HepG2 (cell line): ENCODE data around the gene RPL5. TPM values are rescaled to one million over a fixed set of nuclear protein-coding genes. Genes with fewer than 3 reads are reported as not detected.

Experiments used
- ATAC-seq: fragments of 200-7000 bp; cut with Tn5 transposase; 3 replicates; pipeline ENCODE4 v1.9.1; 2020; ENCODE audit warnings: mild to moderate bottlenecking, moderate library complexity
- BruUV-seq: library from RNA; stranded (reverse); fragments of 400-500 nt; replicated peaks from 2 replicates; lab custom pipeline; 2021; lab: Mats Ljungman, UMichigan
- CTCF ChIA-PET: fragments of 300-600 bp; formaldehyde crosslinking; extraction: SDS; loops from one replicate; lab custom pipeline; 2021; ENCODE audit warnings: low total read pairs, inconsistent platforms, low intra/inter-chr PET ratio; lab: Yijun Ruan, JAX
- POLR2A ChIA-PET: fragments of 350-600 bp; sonication (Branson Sonifier 250); formaldehyde crosslinking; loops from one replicate; lab custom pipeline; 2020; ENCODE audit warnings: antibody characterized with exemption, inconsistent platforms; lab: Yijun Ruan, JAX
- DNase-seq: peaks from one replicate; pipeline ENCODE4 v3.0.0-alpha.2; 2015; ENCODE audit warnings: low spot score
- FAIRE-seq: peaks from 3 replicates; lab custom pipeline; 2011; peaks lifted over from hg19 to GRCh38; lab: Jason Lieb, UNC
- H2AFZ ChIP-seq: one replicate; pipeline ENCODE4 v1.6.1; 2011; ENCODE audit warnings: low read length, inconsistent platforms
- H3K27ac ChIP-seq: fragments of 300-600 bp; 3 replicates; pipeline ENCODE4 v1.8.0; 2011; ENCODE audit warnings: mixed run types, mild to moderate bottlenecking, mixed read lengths, low read length, inconsistent platforms; ENCODE audit not compliant: insufficient read depth; ENCODE audit errors: extremely low read length
- H3K27me3 ChIP-seq, 2 experiments: fragments of 200-600 bp in 1 of 2; 2 replicates in 1 of 2; 3 replicates in 1 of 2; pipeline versions ENCODE4 v1.6.0 to v1.8.0; 2011; ENCODE audit warnings: low read length in 2 of 2, mild to moderate bottlenecking in 2 of 2, moderate library complexity in 2 of 2, inconsistent platforms in 1 of 2; ENCODE audit not compliant: insufficient read depth in 2 of 2, control insufficient read depth in 1 of 2
- H3K36me3 ChIP-seq, 2 experiments: fragments of 200-600 bp in 1 of 2; replicated peaks in 1 of 2; 2 replicates in 1 of 2; 3 replicates in 1 of 2; pipeline versions ENCODE4 v1.5.1 to v1.8.0; 2011; ENCODE audit warnings: low read length in 2 of 2, inconsistent platforms in 1 of 2; ENCODE audit not compliant: insufficient read depth in 2 of 2, control insufficient read depth in 1 of 2
- H3K4me1 ChIP-seq: 2 replicates; pipeline ENCODE4 v1.5.1; 2012; ENCODE audit warnings: low read length, inconsistent platforms; ENCODE audit not compliant: insufficient read depth
- H3K4me2 ChIP-seq: 2 replicates; pipeline ENCODE4 v1.6.0; 2011; ENCODE audit warnings: low read depth, low read length, inconsistent platforms
- H3K4me3 ChIP-seq, 3 experiments: fragments of 200-600 bp in 1 of 3; sonication (generic), shearing (Covaris generic) in 1 of 3; replicated peaks in 1 of 3; 2 replicates each; pipeline ENCODE4 v1.5.1; 2011 to 2016; ENCODE audit warnings: low read length in 3 of 3, inconsistent platforms in 2 of 3, low read depth in 2 of 3, mild to moderate bottlenecking in 2 of 3, control low read depth in 1 of 3, mixed read lengths in 1 of 3; ENCODE audit not compliant: insufficient read depth in 1 of 3
- H3K79me2 ChIP-seq: one replicate; pipeline ENCODE4 v1.6.1; 2011; ENCODE audit warnings: low read length, inconsistent platforms; ENCODE audit not compliant: insufficient read depth
- H3K9ac ChIP-seq: 2 replicates; pipeline ENCODE4 v1.6.0; 2011; ENCODE audit warnings: mild to moderate bottlenecking, low read depth, low read length, inconsistent platforms; ENCODE audit not compliant: insufficient read depth
- H3K9me3 ChIP-seq: 2 replicates; pipeline ENCODE4 v1.5.1; 2012; ENCODE audit warnings: mild to moderate bottlenecking, low read length
- H4K20me1 ChIP-seq: 2 replicates; pipeline ENCODE4 v1.6.0; 2011; ENCODE audit warnings: inconsistent platforms, mild to moderate bottlenecking, low read length, moderate library complexity; ENCODE audit not compliant: insufficient read depth
- HNF4G ChIP-seq, 2 experiments: sonication (generic) in 1 of 2; formaldehyde crosslinking in 1 of 2; IDR thresholded peaks; 2 replicates each; pipeline versions ENCODE4 v1.4.0 to v1.6.1; 2011 to 2020; ENCODE audit warnings: borderline replicate concordance in 2 of 2, low read depth in 2 of 2, mild to moderate bottlenecking in 2 of 2, low read length in 1 of 2, missing genetic modification reagents in 1 of 2, moderate library complexity in 1 of 2
- KAT7 ChIP-seq: IDR thresholded peaks from 2 replicates; pipeline ENCODE4 v1.6.1; 2018; ENCODE audit warnings: borderline replicate concordance, missing compliant biosample characterization
- NFE2L1 ChIP-seq: sonication (generic); formaldehyde crosslinking; IDR thresholded peaks from 2 replicates; pipeline ENCODE4 v1.4.0; 2020; ENCODE audit warnings: missing genetic modification reagents, mild to moderate bottlenecking, borderline replicate concordance
- ZNF230 ChIP-seq: sonication (generic); formaldehyde crosslinking; IDR thresholded peaks from 2 replicates; pipeline ENCODE4 v1.4.0; 2020; ENCODE audit warnings: mild to moderate bottlenecking, missing genetic modification reagents
- ZNF446 ChIP-seq: sonication (generic); formaldehyde crosslinking; IDR thresholded peaks from 2 replicates; pipeline ENCODE4 v1.5.0; 2020; ENCODE audit warnings: mild to moderate bottlenecking, missing genetic modification reagents
- WGBS: methylation state at CpG from one replicate; pipeline ENCODE4 v1.1.6; 2017; ENCODE audit warnings: low lambda C conversion rate; 5-methylcytosine and 5-hydroxymethylcytosine counted together
- in situ Hi-C: cut with HindIII; loops from 2 replicates; pipeline ENCODE4 v1.10.0; 2017; ENCODE audit warnings: low pct_unique_long_range_greater_than_20kb; ENCODE audit not compliant: extremely low pct_ligation_motif_present
- intact Hi-C: fragments of 100-400 bp; cut with micrococcal nuclease; formaldehyde crosslinking; loops from one replicate; pipeline ENCODE4 v1.10.0; 2022; ENCODE audit not compliant: unreplicated experiment
- polyA plus RNA-seq, 8 experiments: library from polyadenylated mRNA; depleted of rRNA in 3 of 8; stranded (reverse) in 7 of 8; unstranded in 1 of 8; fragments of >200 nt; fragmentation: Illumina TruSeq in 4 of 8; extraction: Trizol in 4 of 8; gene quantifications; 2 replicates each; pipeline versions ENCODE4 v1.2.1 to v1.2.3, GENCODE V29; 2011 to 2016; ENCODE audit warnings: low read depth in 4 of 8, missing spikeins in 1 of 8, mixed read lengths in 1 of 8; ENCODE audit not compliant: insufficient read depth in 1 of 8
- total RNA-seq, 5 experiments: library from RNA; depleted of rRNA; stranded (reverse); fragments of >200 nt; fragmentation: Illumina TruSeq; extraction: Trizol; gene quantifications; 2 replicates each; pipeline ENCODE4 v1.2.3, GENCODE V29; 2016; ENCODE audit warnings: low read depth in 1 of 5
- TF ChIP-seq, protein P1 (sequence below): sonication (generic); formaldehyde crosslinking; IDR thresholded peaks from 2 replicates; pipeline ENCODE4 v1.4.0; 2020; ENCODE audit warnings: missing genetic modification reagents
- TF ChIP-seq, protein P2 (sequence below): sonication (generic); formaldehyde crosslinking; IDR thresholded peaks from 2 replicates; pipeline ENCODE4 v1.9.0; 2022; ENCODE audit warnings: missing genetic modification reagents, mild to moderate bottlenecking, borderline replicate concordance

The RPL5 gene
- total and polyA plus RNA-seq, 2 of the 13 experiments (the other 11 are each of a cell fraction or from before 2014, with no cell fraction given) = 2,304 to 2,520 TPM

DNA sequence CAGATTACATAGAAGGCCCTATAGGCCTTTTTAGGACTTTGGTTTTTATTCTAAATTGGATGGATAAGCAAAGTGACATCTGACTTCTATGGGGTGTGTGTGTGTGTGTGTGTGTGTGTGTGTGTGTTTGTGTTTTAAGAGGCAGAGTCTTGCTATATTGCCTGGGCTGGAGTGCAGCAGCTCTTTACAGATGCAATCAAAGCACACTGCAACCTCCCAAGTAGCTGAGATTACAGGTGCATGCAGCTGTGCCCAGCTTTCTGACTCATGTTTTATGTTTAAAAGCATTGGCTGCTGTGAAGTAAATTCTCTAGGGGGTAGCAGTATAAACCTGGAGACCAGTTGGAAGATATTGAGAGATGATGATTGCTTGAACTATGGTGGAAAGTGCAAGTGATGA is 34.5 kb upstream of the RPL5 start (continued):
- TF ChIP-seq HNF4G (IDR thresholded peaks at IDR 0.05; ENCODE audit: borderline replicate concordance, low read depth, low read length) (no peak), HNF4G (CRISPR knock-in tag; IDR thresholded peaks at IDR 0.05; ENCODE audit: borderline replicate concordance, low read depth) (no peak)

DNA sequence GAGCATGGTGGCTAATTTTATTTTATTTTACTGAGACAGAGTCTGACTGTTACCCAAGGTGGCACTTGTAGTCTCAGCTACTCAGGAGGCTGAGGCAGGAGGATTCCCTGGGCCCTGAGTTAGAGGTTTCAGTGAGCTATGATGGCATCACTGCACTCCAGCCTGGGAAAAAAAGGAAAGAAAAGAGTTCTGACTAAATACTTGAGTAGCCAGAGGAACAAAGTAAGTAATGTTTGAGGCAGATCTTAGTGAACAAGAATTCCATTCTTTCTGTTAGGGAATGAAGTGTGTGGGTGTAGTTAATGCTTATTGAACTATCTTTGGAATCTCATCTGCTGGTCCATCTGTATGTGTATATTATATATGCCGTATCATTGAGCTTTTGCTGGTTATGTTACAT is 33.9 kb upstream of the RPL5 start:
- H3K9me3 ChIP-seq = no peaks in the 10 kb centered on the region
- no peak overlapping the region for H2AFZ ChIP-seq
- H4K20me1 ChIP-seq = no peaks in the 10 kb centered on the region
- no peak for ATAC-seq
- in situ Hi-C loops = no loop called here
- intact Hi-C loops = no loop called here
- ChIA-PET POLR2A (interaction anchor here (0.9 kb wide), 1 partner anchor 34 kb away, joined by 3 read pairs; the partner anchor contains the start of gene RPL5), CTCF (no interaction called here)
- H3K79me2 ChIP-seq = no peaks in the 10 kb centered on the region
- no peak overlapping the region for H3K27ac ChIP-seq
- TF ChIP-seq ZNF230 (CRISPR knock-in tag) = no peak
- TF ChIP-seq ZNF446 (CRISPR knock-in tag) = no peak
- no peak for TF ChIP-seq KAT7 (CRISPR knock-in tag)
- TF ChIP-seq, protein P1, sequence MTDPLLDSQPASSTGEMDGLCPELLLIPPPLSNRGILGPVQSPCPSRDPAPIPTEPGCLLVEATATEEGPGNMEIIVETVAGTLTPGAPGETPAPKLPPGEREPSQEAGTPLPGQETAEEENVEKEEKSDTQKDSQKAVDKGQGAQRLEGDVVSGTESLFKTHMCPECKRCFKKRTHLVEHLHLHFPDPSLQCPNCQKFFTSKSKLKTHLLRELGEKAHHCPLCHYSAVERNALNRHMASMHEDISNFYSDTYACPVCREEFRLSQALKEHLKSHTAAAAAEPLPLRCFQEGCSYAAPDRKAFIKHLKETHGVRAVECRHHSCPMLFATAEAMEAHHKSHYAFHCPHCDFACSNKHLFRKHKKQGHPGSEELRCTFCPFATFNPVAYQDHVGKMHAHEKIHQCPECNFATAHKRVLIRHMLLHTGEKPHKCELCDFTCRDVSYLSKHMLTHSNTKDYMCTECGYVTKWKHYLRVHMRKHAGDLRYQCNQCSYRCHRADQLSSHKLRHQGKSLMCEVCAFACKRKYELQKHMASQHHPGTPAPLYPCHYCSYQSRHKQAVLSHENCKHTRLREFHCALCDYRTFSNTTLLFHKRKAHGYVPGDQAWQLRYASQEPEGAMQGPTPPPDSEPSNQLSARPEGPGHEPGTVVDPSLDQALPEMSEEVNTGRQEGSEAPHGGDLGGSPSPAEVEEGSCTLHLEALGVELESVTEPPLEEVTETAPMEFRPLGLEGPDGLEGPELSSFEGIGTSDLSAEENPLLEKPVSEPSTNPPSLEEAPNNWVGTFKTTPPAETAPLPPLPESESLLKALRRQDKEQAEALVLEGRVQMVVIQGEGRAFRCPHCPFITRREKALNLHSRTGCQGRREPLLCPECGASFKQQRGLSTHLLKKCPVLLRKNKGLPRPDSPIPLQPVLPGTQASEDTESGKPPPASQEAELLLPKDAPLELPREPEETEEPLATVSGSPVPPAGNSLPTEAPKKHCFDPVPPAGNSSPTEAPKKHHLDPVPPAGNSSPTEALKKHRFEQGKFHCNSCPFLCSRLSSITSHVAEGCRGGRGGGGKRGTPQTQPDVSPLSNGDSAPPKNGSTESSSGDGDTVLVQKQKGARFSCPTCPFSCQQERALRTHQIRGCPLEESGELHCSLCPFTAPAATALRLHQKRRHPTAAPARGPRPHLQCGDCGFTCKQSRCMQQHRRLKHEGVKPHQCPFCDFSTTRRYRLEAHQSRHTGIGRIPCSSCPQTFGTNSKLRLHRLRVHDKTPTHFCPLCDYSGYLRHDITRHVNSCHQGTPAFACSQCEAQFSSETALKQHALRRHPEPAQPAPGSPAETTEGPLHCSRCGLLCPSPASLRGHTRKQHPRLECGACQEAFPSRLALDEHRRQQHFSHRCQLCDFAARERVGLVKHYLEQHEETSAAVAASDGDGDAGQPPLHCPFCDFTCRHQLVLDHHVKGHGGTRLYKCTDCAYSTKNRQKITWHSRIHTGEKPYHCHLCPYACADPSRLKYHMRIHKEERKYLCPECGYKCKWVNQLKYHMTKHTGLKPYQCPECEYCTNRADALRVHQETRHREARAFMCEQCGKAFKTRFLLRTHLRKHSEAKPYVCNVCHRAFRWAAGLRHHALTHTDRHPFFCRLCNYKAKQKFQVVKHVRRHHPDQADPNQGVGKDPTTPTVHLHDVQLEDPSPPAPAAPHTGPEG = no peak
- TF ChIP-seq NFE2L1 (CRISPR knock-in tag) = no peak
- TF ChIP-seq, protein P2, sequence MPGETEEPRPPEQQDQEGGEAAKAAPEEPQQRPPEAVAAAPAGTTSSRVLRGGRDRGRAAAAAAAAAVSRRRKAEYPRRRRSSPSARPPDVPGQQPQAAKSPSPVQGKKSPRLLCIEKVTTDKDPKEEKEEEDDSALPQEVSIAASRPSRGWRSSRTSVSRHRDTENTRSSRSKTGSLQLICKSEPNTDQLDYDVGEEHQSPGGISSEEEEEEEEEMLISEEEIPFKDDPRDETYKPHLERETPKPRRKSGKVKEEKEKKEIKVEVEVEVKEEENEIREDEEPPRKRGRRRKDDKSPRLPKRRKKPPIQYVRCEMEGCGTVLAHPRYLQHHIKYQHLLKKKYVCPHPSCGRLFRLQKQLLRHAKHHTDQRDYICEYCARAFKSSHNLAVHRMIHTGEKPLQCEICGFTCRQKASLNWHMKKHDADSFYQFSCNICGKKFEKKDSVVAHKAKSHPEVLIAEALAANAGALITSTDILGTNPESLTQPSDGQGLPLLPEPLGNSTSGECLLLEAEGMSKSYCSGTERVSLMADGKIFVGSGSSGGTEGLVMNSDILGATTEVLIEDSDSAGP (CRISPR knock-in tag) = no peak
- no peak overlapping the region for H3K4me3 ChIP-seq
- WGBS = 6% methylated on average over 1 of the region's 1 CpG
- H3K27me3 ChIP-seq = no peaks in the 10 kb centered on the region
- no peak overlapping the region for H3K9ac ChIP-seq
- no peaks in the 10 kb centered on the region for H3K36me3 ChIP-seq
- no peak overlapping the region for H3K4me2 ChIP-seq
- BruUV-seq = no TSS peak
- no peak for FAIRE-seq
- peaks cover 14% of the 10 kb centered on the region for H3K4me1 ChIP-seq
- DNase-seq = no peak
